ENCODE measurements around the gene CEP70. TPM values are rescaled to one million over a fixed set of nuclear protein-coding genes. Genes with fewer than 3 reads are reported as not detected.

Gene CEP70
- total RNA-seq, 4 donors from 2014 or later, result 11.4 to 43.3 (median 16.1) TPM

DNA sequence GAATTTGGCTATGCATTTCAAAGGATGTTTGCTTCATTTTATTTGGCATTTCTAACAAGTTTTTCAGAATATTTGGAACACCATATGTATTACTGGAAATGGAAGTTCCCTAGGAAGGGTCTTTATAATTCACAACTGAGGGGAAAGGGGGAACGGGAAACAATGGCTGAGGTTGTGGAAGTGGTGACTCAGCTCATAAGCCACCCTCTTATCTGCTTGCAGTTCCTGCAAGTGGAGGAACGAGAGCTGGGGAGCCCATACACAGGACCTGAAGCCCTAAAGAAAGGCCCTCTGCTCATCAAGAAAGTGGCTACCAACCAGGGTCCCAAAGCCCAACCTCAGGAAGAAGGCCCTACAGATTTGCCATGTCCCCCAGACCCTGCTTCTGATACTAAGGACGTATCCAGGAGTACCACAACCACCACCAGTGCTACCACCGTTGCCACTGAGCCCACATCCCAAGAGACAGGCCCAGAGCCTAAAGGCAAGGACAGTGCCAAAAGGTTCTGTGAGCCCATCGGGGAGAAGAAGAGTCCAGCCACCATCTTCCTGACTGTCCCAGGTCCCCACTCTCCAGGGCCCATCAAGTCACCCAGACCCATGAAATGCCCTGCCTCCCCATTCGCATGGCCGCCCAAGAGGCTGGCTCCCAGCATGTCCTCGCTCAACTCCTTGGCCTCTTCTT is 121.8 kb downstream of the CEP70 start:
- 85 to 88% methylated on average over 3 to 6 of the region's 8 CpGs for WGBS, 2 donors
- H3K36me3 ChIP-seq, result no peaks in the 10 kb centered on the region
- no peaks in the 10 kb centered on the region for H3K9me3 ChIP-seq
- DNase-seq, result no peak
- TF ChIP-seq POLR2A (IDR thresholded peaks at IDR 0.05) (no peak), CTCF (IDR thresholded peaks at IDR 0.05) (no peak)
- peaks cover 0 to 4% (median 0%) of the 10 kb centered on the region in 3 donors for H3K4me1 ChIP-seq
- no peaks in the 10 kb centered on the region for H3K27me3 ChIP-seq
- H3K27ac ChIP-seq, result no peak overlapping the region
- no peak overlapping the region for H3K4me3 ChIP-seq
- intact Hi-C loops (cut with DNase I), result no loop called here

- TF ChIP-seq POLR2A (IDR thresholded peaks at IDR 0.05) (no peak), CTCF (IDR thresholded peaks at IDR 0.05) (no peak)
- intact Hi-C loops (cut with DNase I), result no loop called here
- Histone ChIP-seq H3K9me3 (no peaks in the 10 kb centered on the region), H3K27me3 (no peaks in the 10 kb centered on the region), H3K36me3 (no peaks in the 10 kb centered on the region), H3K4me1 (no peaks in the 10 kb centered on the region), H3K27ac (no peak overlapping the region), H3K4me3 (no peak overlapping the region)
- WGBS, 2 donors, result 54 to 59% methylated on average over 1 of the region's 1 CpG
- DNase-seq, result no peak
Observed at GRCh38 chr3:138471481-138471880, 122.6 kb downstream of the CEP70 start.

GRCh38 chr3:138470687-138471086 is 123.4 kb downstream of the CEP70 start:
- H3K27me3 ChIP-seq, result no peaks in the 10 kb centered on the region
- TF ChIP-seq POLR2A (IDR thresholded peaks at IDR 0.05) (no peak), CTCF (IDR thresholded peaks at IDR 0.05) (no peak)
- H3K4me1 ChIP-seq, result no peaks in the 10 kb centered on the region
- intact Hi-C loops (cut with DNase I), result no loop called here
- no peaks in the 10 kb centered on the region for H3K36me3 ChIP-seq
- DNase-seq, result no peak
- H3K9me3 ChIP-seq, result no peaks in the 10 kb centered on the region
- WGBS, 2 donors, result 86% methylated on average over 3 of the region's 3 CpGs; no CpG with 5 or more reads in 1 of the 2 donors
- no peak overlapping the region for H3K27ac ChIP-seq
- H3K4me3 ChIP-seq, result no peak overlapping the region

- H3K27me3 ChIP-seq, result no peaks in the 10 kb centered on the region
- intact Hi-C loops (cut with DNase I), result no loop called here
- H3K4me3 ChIP-seq, result no peak overlapping the region
- no peak overlapping the region for H3K27ac ChIP-seq
- no peak for TF ChIP-seq POLR2A (IDR thresholded peaks at IDR 0.05)
- no peak for TF ChIP-seq CTCF (IDR thresholded peaks at IDR 0.05)
- no peak for DNase-seq
- no peaks in the 10 kb centered on the region for H3K9me3 ChIP-seq
- no peaks in the 10 kb centered on the region for H3K4me1 ChIP-seq
- no peaks in the 10 kb centered on the region for H3K36me3 ChIP-seq
- 80 to 84% methylated on average over 5 of the region's 6 CpGs for WGBS, 2 donors
Observed at GRCh38 chr3:138469874-138470273, 124.2 kb downstream of the CEP70 start.

GRCh38 chr3:138468886-138469285 is 125.2 kb downstream of the CEP70 start:
- no peak overlapping the region for H3K27ac ChIP-seq
- H3K27me3 ChIP-seq, result peaks cover 0 to 3% (median 0%) of the 10 kb centered on the region in 4 donors
- H3K9me3 ChIP-seq, result no peaks in the 10 kb centered on the region
- DNase-seq, result no peak
- no peak overlapping the region for H3K4me3 ChIP-seq
- no peaks in the 10 kb centered on the region for H3K36me3 ChIP-seq
- TF ChIP-seq POLR2A (IDR thresholded peaks at IDR 0.05) (no peak), CTCF (IDR thresholded peaks at IDR 0.05) (no peak)
- 23 to 40% methylated on average over 1 to 2 of the region's 2 CpGs for WGBS, 2 donors
- intact Hi-C loops (cut with DNase I), result no loop called here
- H3K4me1 ChIP-seq, result no peaks in the 10 kb centered on the region
